ENCODE results near the gene PDCD6IP.
A peak's percentile ranks its signal among the peaks of the same experiment; 100 is the strongest.
"Not testable (repeated sequence)": the region's sequence is repeated elsewhere in the genome, so short reads cannot be mapped to it uniquely, and the experiment has no call there.

The PDCD6IP gene, protein sequence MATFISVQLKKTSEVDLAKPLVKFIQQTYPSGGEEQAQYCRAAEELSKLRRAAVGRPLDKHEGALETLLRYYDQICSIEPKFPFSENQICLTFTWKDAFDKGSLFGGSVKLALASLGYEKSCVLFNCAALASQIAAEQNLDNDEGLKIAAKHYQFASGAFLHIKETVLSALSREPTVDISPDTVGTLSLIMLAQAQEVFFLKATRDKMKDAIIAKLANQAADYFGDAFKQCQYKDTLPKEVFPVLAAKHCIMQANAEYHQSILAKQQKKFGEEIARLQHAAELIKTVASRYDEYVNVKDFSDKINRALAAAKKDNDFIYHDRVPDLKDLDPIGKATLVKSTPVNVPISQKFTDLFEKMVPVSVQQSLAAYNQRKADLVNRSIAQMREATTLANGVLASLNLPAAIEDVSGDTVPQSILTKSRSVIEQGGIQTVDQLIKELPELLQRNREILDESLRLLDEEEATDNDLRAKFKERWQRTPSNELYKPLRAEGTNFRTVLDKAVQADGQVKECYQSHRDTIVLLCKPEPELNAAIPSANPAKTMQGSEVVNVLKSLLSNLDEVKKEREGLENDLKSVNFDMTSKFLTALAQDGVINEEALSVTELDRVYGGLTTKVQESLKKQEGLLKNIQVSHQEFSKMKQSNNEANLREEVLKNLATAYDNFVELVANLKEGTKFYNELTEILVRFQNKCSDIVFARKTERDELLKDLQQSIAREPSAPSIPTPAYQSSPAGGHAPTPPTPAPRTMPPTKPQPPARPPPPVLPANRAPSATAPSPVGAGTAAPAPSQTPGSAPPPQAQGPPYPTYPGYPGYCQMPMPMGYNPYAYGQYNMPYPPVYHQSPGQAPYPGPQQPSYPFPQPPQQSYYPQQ

DNA sequence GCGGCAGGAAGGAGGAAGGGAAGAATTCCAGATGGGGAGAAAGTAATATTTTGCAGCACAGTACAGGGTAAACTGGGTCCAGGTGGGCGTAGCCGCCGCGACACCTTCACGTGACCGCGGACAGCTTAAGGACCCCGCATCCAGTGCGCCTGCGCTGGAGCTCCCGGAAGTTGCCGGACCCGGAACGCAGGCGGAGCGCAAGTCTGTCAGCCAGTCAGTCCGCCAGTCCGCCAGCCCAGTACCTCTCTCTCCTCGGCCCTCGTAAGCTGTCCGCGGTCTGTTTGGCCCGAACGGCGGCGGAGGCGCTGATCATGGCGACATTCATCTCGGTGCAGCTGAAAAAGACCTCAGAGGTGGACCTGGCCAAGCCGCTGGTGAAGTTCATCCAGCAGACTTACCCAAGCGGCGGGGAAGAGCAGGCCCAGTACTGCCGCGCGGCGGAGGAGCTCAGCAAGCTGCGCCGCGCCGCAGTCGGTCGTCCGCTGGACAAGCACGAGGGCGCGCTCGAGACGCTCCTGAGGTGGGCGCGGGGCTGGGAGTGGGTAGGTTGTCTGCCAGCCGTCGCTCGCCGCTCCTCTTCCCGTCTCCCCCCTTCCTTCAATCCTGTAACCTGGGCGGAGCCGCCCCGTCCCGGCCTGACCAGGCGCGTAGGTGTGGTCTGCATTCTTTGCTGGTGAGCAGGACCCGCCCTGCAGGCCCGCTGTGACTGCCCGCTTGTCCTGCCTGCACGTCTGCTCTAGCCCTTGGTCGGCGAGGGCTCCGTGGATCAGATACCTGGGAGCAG, at the start of gene PDCD6IP:
Gene PDCD6IP (plus strand): TSS at position 213 of the 784 bp plus-strand sequence. CDS start 99 bp downstream, at position 312.
- Histone ChIP-seq H3K36me3 (ENCODE audit: insufficient read depth, low read length) (peaks cover 16% of the 10 kb centered on the region), H3K79me2 (ENCODE audit: control insufficient read depth, insufficient read depth, low read length, unreplicated experiment) (peaks cover 55% of the 10 kb centered on the region), H2AFZ (ENCODE audit: low read length, unreplicated experiment) (peak within 1 kb of the TSS; percentile 99), H3K27ac (ENCODE audit: low read depth, low read length) (peak within 1 kb of the TSS; percentile 76), H3K4me1 (ENCODE audit: control insufficient read depth, insufficient read depth, low read length, unreplicated experiment) (peaks cover 16% of the 10 kb centered on the region), H3K4me3 (ENCODE audit: low read depth, low read length) (peak within 1 kb of the TSS; percentile 93), H3K27me3 (ENCODE audit: insufficient read depth, low read length) (no peaks in the 10 kb centered on the region)

DNA sequence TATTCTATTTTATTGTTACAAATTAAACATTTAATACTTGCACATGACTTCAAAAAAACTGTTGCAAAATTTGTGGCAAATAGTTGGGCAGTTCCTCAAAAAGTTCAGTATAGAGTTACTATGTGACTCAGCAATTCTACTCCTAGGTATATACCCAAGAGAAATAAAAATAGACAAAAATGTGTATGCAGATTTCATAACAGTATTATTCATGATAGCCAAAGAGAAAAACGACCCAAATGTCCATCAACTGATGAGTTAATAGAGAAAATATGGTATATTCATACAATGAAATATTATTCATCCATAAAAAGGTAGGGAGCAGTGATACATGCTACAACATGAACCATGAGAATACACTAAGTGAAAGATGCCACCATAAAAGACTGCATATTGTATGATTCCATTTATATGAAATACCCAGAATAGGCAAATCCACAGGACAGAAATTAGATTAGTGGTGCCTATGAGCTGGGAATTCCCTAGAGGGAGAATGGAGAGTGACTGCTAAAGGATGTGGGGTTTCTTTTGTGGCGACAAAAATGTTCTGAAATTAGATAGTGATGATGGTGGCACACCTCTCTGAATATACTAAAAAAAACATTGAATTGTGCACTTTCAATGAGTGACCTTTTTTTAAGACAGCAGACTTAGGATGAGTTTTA, 48.8 kb upstream of the PDCD6IP start:
- H3K36me3 ChIP-seq (ENCODE audit: insufficient read depth, low read length), result no peaks in the 10 kb centered on the region
- H3K4me3 ChIP-seq (ENCODE audit: low read depth, low read length), result 0 out of 2 replicates have a peak overlapping the region, but pooled peaks have one; percentile 1
- H3K27me3 ChIP-seq (ENCODE audit: insufficient read depth, low read length), result no peaks in the 10 kb centered on the region
- no peak overlapping the region for H2AFZ ChIP-seq (ENCODE audit: low read length, unreplicated experiment)
- peak overlapping the region; percentile 79 for H3K27ac ChIP-seq (ENCODE audit: low read depth, low read length)
- H3K4me1 ChIP-seq (ENCODE audit: control insufficient read depth, insufficient read depth, low read length, unreplicated experiment), result peaks cover 18% of the 10 kb centered on the region
- H3K79me2 ChIP-seq (ENCODE audit: control insufficient read depth, insufficient read depth, low read length, unreplicated experiment), result no peaks in the 10 kb centered on the region

DNA sequence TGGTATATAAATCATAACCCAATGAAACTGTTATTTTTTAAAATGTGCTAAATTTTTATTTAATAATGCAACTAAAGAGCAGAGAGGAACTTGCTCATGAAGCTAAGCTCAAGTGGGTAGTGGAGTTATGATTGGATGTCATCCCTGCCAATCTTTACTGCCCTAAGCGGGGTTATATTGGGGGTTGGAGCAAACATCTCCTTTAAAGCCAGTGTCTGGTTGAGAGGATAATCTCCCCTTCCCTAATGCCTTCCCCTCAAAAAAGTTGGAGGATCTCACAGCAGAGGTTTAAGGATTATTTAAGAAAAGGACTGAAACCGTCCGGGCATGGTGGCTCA, 48.2 kb upstream of the PDCD6IP start:
- Histone ChIP-seq H3K36me3 (ENCODE audit: insufficient read depth, low read length) (no peaks in the 10 kb centered on the region), H3K27me3 (ENCODE audit: insufficient read depth, low read length) (no peaks in the 10 kb centered on the region), H3K4me1 (ENCODE audit: control insufficient read depth, insufficient read depth, low read length, unreplicated experiment) (peaks cover 18% of the 10 kb centered on the region), H3K4me3 (ENCODE audit: low read depth, low read length) (0 out of 2 replicates have a peak overlapping the region, but pooled peaks have one; percentile 1), H3K79me2 (ENCODE audit: control insufficient read depth, insufficient read depth, low read length, unreplicated experiment) (no peaks in the 10 kb centered on the region), H3K27ac (ENCODE audit: low read depth, low read length) (peak overlapping the region; percentile 79), H2AFZ (ENCODE audit: low read length, unreplicated experiment) (no peak overlapping the region)

DNA sequence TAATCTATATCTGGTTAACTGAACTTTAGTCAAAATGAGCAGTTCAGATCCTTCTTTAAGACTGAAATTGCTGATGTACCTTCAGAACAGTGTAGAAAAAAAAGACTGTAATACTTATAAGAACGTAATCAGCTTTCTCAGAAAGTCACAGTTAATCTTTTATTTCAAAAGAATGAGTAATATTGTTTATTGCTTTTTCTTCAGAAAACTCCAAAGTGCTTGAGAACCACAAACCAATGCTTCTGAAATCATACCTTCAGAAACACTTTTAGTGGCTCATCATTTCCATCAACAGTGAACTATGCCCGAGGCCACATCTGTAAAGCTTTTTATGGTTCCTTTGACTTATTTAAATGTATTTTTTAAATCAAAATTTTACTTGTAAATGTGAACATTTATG, 47.1 kb upstream of the PDCD6IP start:
- H3K27ac ChIP-seq (ENCODE audit: low read depth, low read length), result no peak overlapping the region
- no peak overlapping the region for H3K4me3 ChIP-seq (ENCODE audit: low read depth, low read length)
- no peaks in the 10 kb centered on the region for H3K27me3 ChIP-seq (ENCODE audit: insufficient read depth, low read length)
- H3K79me2 ChIP-seq (ENCODE audit: control insufficient read depth, insufficient read depth, low read length, unreplicated experiment), result no peaks in the 10 kb centered on the region
- no peak overlapping the region for H2AFZ ChIP-seq (ENCODE audit: low read length, unreplicated experiment)
- peaks cover 18% of the 10 kb centered on the region for H3K4me1 ChIP-seq (ENCODE audit: control insufficient read depth, insufficient read depth, low read length, unreplicated experiment)
- H3K36me3 ChIP-seq (ENCODE audit: insufficient read depth, low read length), result no peaks in the 10 kb centered on the region

DNA sequence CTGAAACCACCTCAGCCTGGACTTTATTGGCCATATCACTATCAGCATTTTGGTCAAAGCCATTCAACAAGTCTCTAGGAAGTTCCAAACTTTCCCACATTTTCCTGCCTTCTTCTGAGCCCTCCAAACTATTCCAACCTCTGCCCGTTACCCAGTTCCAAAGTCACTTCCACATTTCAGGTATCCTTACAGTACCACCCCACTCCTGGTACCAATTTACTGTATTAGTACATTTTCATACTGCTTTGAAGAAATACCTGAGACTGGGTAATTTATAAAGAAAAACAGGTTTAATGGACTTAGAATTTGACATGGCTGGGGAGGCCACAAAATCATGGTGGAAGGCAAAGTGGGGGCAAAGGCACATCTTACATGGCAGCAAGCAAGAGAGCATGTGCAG, 44.0 kb upstream of the PDCD6IP start:
- not testable (repeated sequence) for H3K4me3 ChIP-seq (ENCODE audit: low read depth, low read length); H3K79me2 ChIP-seq (ENCODE audit: control insufficient read depth, insufficient read depth, low read length, unreplicated experiment); H2AFZ ChIP-seq (ENCODE audit: low read length, unreplicated experiment); H3K36me3 ChIP-seq (ENCODE audit: insufficient read depth, low read length); H3K27me3 ChIP-seq (ENCODE audit: insufficient read depth, low read length); H3K27ac ChIP-seq (ENCODE audit: low read depth, low read length)
- H3K4me1 ChIP-seq (ENCODE audit: control insufficient read depth, insufficient read depth, low read length, unreplicated experiment), result peaks cover 12% of the 10 kb centered on the region

DNA sequence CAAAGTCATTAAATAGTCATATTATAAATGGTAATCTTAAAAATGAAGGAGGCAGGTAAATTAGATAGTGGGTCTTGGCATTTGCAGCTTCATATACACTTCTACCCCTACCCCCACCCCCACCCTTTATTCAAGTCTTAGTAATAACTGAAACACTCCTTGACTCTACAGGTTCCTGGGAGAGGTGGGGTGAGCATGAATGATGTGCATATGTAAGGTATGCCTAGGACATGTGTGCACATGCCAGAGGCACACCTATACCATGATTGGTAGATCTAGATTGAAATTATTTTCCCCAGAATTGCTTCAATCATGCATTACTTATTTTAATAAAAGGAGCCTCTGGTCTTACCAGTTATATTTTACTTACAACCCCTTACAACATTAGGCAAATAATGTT, 40.1 kb upstream of the PDCD6IP start:
- H3K27ac ChIP-seq (ENCODE audit: low read depth, low read length), result no peak overlapping the region

DNA sequence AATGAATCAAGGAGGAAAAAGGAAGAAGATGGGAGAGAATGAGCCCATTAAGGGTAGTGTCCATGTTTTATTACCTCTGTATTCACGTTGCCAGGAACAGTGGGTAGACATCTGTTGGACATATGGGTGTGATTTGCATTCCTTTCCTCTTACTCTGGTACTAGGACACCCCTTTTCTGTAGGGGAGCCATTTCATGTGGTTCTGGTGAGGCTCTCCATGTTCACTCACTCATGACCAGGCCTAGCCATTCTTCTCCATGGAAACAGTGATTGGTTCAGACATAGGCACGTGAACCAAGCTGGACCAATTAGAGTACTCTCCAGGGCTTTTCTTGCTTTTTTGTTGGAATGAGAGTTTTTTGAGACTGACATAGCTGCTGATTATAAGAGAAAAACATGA, 39.6 kb upstream of the PDCD6IP start:
- Histone ChIP-seq H3K4me3 (ENCODE audit: low read depth, low read length) (no peak overlapping the region), H3K4me1 (ENCODE audit: control insufficient read depth, insufficient read depth, low read length, unreplicated experiment) (no peaks in the 10 kb centered on the region), H3K36me3 (ENCODE audit: insufficient read depth, low read length) (no peaks in the 10 kb centered on the region), H3K79me2 (ENCODE audit: control insufficient read depth, insufficient read depth, low read length, unreplicated experiment) (no peaks in the 10 kb centered on the region), H3K27ac (ENCODE audit: low read depth, low read length) (no peak overlapping the region), H3K27me3 (ENCODE audit: insufficient read depth, low read length) (no peaks in the 10 kb centered on the region), H2AFZ (ENCODE audit: low read length, unreplicated experiment) (peak overlapping the region; percentile 47)

More for the DNA sequence above, 40.1 kb upstream of the PDCD6IP start:
- H3K4me3 ChIP-seq (ENCODE audit: low read depth, low read length), result no peak overlapping the region
- peak overlapping the region; percentile 47 for H2AFZ ChIP-seq (ENCODE audit: low read length, unreplicated experiment)
- H3K4me1 ChIP-seq (ENCODE audit: control insufficient read depth, insufficient read depth, low read length, unreplicated experiment), result no peaks in the 10 kb centered on the region
- no peaks in the 10 kb centered on the region for H3K27me3 ChIP-seq (ENCODE audit: insufficient read depth, low read length)
- no peaks in the 10 kb centered on the region for H3K36me3 ChIP-seq (ENCODE audit: insufficient read depth, low read length)
- H3K79me2 ChIP-seq (ENCODE audit: control insufficient read depth, insufficient read depth, low read length, unreplicated experiment), result no peaks in the 10 kb centered on the region

DNA sequence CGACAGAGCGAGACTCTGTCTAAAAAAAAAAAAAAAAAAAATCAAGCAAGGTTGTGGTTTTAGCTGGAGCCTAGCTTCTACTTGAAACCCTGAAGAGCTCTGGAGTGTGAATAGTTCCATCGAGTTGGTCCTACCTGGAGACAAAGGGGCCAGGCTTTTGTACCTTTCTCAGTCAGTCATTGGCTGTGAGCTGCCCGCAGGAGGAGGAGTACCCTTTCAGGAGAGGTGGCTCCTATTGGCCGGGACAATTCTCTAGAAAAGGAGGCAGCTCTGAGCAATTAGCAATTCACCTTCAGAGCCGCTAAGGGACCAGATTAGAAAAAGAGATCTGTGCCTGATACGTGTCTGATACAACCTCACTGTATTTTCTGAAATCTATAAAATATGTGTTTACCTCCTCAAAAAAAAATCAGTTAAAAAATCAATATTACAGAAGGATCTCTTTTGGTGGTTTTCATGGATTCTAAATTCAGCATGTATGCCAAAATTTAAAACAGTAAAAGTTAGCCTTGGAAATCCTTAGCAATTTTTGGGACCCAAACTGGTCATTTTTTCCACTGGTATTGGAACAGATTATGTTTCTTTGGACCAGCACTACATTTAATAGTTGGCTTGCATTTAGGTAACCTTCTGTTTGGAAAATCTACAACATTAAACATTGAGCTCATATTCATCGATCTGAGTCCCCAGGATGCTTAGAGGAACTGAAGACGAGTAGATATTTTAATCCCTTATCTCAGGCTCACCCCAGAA, 29.7 kb upstream of the PDCD6IP start:
- H3K27me3 ChIP-seq (ENCODE audit: insufficient read depth, low read length), result no peaks in the 10 kb centered on the region

DNA sequence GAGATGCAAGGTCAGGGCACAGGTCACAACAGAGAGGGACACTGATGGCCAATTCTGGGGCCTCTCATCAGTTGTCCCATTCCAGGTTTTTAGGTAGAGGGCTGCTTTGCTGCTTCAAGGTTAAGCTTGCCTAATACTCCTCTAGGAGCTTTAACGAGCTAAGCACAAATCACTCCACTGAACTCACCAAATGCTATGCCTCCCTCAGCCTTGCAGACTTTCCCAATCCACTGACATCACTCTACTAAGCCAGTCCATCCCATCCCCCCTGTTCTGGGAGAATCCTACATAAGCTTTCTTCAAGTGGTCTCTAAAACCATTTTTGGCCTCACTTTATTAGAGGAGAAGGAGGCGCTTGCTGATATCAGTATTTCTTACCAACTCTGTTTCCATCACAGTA, 24.8 kb upstream of the PDCD6IP start:
- no peaks in the 10 kb centered on the region for H3K4me1 ChIP-seq (ENCODE audit: control insufficient read depth, insufficient read depth, low read length, unreplicated experiment)
- no peak overlapping the region for H3K4me3 ChIP-seq (ENCODE audit: low read depth, low read length)
- H3K36me3 ChIP-seq (ENCODE audit: insufficient read depth, low read length), result no peaks in the 10 kb centered on the region
- H2AFZ ChIP-seq (ENCODE audit: low read length, unreplicated experiment), result no peak overlapping the region
- no peak overlapping the region for H3K27ac ChIP-seq (ENCODE audit: low read depth, low read length)
- no peaks in the 10 kb centered on the region for H3K79me2 ChIP-seq (ENCODE audit: control insufficient read depth, insufficient read depth, low read length, unreplicated experiment)
- no peaks in the 10 kb centered on the region for H3K27me3 ChIP-seq (ENCODE audit: insufficient read depth, low read length)

More for the DNA sequence above, 29.7 kb upstream of the PDCD6IP start:
- Histone ChIP-seq H3K4me1 (ENCODE audit: control insufficient read depth, insufficient read depth, low read length, unreplicated experiment) (no peaks in the 10 kb centered on the region), H3K79me2 (ENCODE audit: control insufficient read depth, insufficient read depth, low read length, unreplicated experiment) (no peaks in the 10 kb centered on the region), H3K27ac (ENCODE audit: low read depth, low read length) (no peak overlapping the region), H3K36me3 (ENCODE audit: insufficient read depth, low read length) (no peaks in the 10 kb centered on the region), H2AFZ (ENCODE audit: low read length, unreplicated experiment) (no peak overlapping the region), H3K4me3 (ENCODE audit: low read depth, low read length) (no peak overlapping the region)

All from ACC112 (cell line).